Left forelimb (tissue), 1 donor: ENCODE measurements around the gene HOXD13.
A peak's percentile ranks its signal among the peaks of the same experiment; 100 is the strongest.

ENCODE experiments used
- DNase-seq: peaks from one replicate; pipeline ENCODE4 v3.0.0-alpha.2; 2018; ENCODE audit warnings: low spot score

Gene HOXD13

GRCh38 chr2:176130957-176131847, 38.7 kb downstream of the HOXD13 start:
- no peak for DNase-seq

- no peak for DNase-seq
Measured at GRCh38 chr2:176131848-176132158, 39.3 kb downstream of the HOXD13 start.

- no peak for DNase-seq
Measured at GRCh38 chr2:176132205-176133171, 40.0 kb downstream of the HOXD13 start.

- no peak for DNase-seq
Measured at GRCh38 chr2:176133389-176133788, 40.9 kb downstream of the HOXD13 start.

- no peak for DNase-seq
Measured at GRCh38 chr2:176134035-176134434, 41.5 kb downstream of the HOXD13 start.

GRCh38 chr2:176135035-176135440, 42.5 kb downstream of the HOXD13 start:
- DNase-seq = no peak

GRCh38 chr2:176136374-176137251, 44.1 kb downstream of the HOXD13 start:
- DNase-seq = peak; percentile 80

GRCh38 chr2:176137252-176137580, 44.7 kb downstream of the HOXD13 start:
- no peak for DNase-seq

- no peak for DNase-seq
Measured at GRCh38 chr2:176137906-176138305, 45.4 kb downstream of the HOXD13 start.

GRCh38 chr2:176138526-176138922, 46.0 kb downstream of the HOXD13 start:
- peak; percentile 63 for DNase-seq

- peak; percentile 70 for DNase-seq
Measured at GRCh38 chr2:176138923-176139660, 46.6 kb downstream of the HOXD13 start.

GRCh38 chr2:176139661-176140512, 47.4 kb downstream of the HOXD13 start:
- DNase-seq = peak; percentile 83

GRCh38 chr2:176140513-176141317, 48.2 kb downstream of the HOXD13 start:
- peak; percentile 92 for DNase-seq

GRCh38 chr2:176142281-176142680, 49.8 kb downstream of the HOXD13 start:
- no peak for DNase-seq
